Measurements from ENCODE around the gene STRAP. TPM values are rescaled to one million over a fixed set of nuclear protein-coding genes. Genes with fewer than 3 reads are reported as not detected.

Gene STRAP
- polyA plus RNA-seq, 1 of the 3 experiments (the other 2 are of a cell fraction) = 85.6 TPM

DNA sequence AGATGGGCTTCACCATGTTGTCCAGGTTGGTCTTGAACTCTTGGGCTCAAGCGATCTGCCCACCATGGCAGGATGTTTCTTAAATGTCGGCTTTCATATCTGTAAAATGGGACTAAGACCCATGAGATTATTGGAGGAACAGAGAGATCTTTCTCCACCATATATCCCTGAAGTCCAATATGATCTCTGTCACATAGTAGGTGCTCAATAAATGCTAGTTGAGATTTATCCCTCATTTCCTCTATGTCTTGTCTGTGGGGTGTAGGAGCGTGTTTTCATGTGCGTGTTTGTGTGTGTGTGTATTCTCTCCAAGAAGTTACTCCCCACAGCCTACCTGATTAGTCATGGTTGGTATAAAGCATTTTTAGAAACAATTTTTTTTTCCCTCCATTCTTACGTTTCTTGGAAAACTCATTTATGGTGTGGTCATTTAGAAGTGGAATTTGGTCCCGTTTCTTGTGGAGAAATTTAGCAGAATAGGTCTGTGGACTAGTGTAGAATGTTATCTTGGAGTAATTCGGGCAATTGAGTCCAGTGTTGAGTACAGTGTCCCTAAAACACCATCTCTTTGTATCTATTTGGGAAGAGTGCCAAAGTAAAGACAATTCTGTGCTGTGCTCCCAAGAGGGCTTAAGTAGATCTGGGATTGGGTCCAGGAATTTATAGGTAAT is 4.3 kb downstream of the STRAP start:
- no peaks in the 10 kb centered on the region for H3K27me3 ChIP-seq (ENCODE audit: insufficient read depth)
- POLR2A ChIA-PET = no interaction called here
- peaks cover 49 to 67% of the 10 kb centered on the region in 2 experiments for H3K36me3 ChIP-seq (replicated peaks in 1 of 2; ENCODE audit: control insufficient read depth in 1 of 2, insufficient read depth in 2 of 2, low read length in 1 of 2)
- no peak overlapping the region for H3K4me3 ChIP-seq (ENCODE audit: low read depth in 2 of 2, low read length in 1 of 2)
- CTCF ChIA-PET = interaction anchor here (5.1 kb wide), 1 partner anchor 13 kb away, joined by 31 read pairs; no protein-coding TSS in a partner anchor
- peaks cover 13% of the 10 kb centered on the region for H3F3A ChIP-seq (replicated peaks; ENCODE audit: insufficient read depth)
- DNase-seq = no peak
- peaks cover 5 to 23% of the 10 kb centered on the region in 2 experiments for H3K4me1 ChIP-seq (ENCODE audit: control insufficient read depth in 1 of 2, insufficient read depth in 2 of 2, low read depth in 1 of 2, low read length in 1 of 2)
- H3K9ac ChIP-seq = no peak overlapping the region
- H3K9me2 ChIP-seq = no peaks in the 10 kb centered on the region
- peak overlapping the region; percentile 6; the same call in 1 of the 2 replicates for H3K4me2 ChIP-seq
- 87% methylated on average over 7 of the region's 7 CpGs for WGBS (ENCODE audit: low lambda C conversion rate)
- H3K9me3 ChIP-seq = no peaks in the 10 kb centered on the region
- H3K79me2 ChIP-seq (ENCODE audit: insufficient read depth) = peaks cover 89% of the 10 kb centered on the region
- peaks cover 63% of the 10 kb centered on the region for H4K20me1 ChIP-seq (ENCODE audit: insufficient read depth)
- no peak overlapping the region for H2AFZ ChIP-seq (ENCODE audit: low read depth)
- TF ChIP-seq NRF1 (IDR thresholded peaks at IDR 0.05; ENCODE audit: low read depth, low read length) (no peak), RCOR1 (IDR thresholded peaks at IDR 0.05; ENCODE audit: low read length) (no peak), SIN3A (IDR thresholded peaks at IDR 0.05; ENCODE audit: borderline replicate concordance, low read depth, low read length) (no peak), FOXJ3 (CRISPR knock-in tag; IDR thresholded peaks at IDR 0.05) (no peak), MEF2A (IDR thresholded peaks at IDR 0.05; ENCODE audit: borderline replicate concordance, low read depth) (no peak), RXRA (IDR thresholded peaks at IDR 0.05; ENCODE audit: borderline replicate concordance, low read depth) (no peak), TCF12 (IDR thresholded peaks at IDR 0.05) (no peak), POLR2AphosphoS5 (IDR thresholded peaks at IDR 0.05; ENCODE audit: low read depth, low read length) (no peak), YY1 (IDR thresholded peaks at IDR 0.05; ENCODE audit: low read depth) (no peak), CHD2 (IDR thresholded peaks at IDR 0.05; ENCODE audit: low read length, partially characterized antibody) (no peak), FOXM1 (IDR thresholded peaks at IDR 0.05; ENCODE audit: low read depth) (no peak)
- TF ChIP-seq, protein P1, sequence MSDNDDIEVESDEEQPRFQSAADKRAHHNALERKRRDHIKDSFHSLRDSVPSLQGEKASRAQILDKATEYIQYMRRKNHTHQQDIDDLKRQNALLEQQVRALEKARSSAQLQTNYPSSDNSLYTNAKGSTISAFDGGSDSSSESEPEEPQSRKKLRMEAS (IDR thresholded peaks at IDR 0.05; ENCODE audit: low read depth) = no peak
- TF ChIP-seq, protein P2, sequence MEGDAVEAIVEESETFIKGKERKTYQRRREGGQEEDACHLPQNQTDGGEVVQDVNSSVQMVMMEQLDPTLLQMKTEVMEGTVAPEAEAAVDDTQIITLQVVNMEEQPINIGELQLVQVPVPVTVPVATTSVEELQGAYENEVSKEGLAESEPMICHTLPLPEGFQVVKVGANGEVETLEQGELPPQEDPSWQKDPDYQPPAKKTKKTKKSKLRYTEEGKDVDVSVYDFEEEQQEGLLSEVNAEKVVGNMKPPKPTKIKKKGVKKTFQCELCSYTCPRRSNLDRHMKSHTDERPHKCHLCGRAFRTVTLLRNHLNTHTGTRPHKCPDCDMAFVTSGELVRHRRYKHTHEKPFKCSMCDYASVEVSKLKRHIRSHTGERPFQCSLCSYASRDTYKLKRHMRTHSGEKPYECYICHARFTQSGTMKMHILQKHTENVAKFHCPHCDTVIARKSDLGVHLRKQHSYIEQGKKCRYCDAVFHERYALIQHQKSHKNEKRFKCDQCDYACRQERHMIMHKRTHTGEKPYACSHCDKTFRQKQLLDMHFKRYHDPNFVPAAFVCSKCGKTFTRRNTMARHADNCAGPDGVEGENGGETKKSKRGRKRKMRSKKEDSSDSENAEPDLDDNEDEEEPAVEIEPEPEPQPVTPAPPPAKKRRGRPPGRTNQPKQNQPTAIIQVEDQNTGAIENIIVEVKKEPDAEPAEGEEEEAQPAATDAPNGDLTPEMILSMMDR (IDR thresholded peaks at IDR 0.05) = no peak
- TF ChIP-seq, protein P3, sequence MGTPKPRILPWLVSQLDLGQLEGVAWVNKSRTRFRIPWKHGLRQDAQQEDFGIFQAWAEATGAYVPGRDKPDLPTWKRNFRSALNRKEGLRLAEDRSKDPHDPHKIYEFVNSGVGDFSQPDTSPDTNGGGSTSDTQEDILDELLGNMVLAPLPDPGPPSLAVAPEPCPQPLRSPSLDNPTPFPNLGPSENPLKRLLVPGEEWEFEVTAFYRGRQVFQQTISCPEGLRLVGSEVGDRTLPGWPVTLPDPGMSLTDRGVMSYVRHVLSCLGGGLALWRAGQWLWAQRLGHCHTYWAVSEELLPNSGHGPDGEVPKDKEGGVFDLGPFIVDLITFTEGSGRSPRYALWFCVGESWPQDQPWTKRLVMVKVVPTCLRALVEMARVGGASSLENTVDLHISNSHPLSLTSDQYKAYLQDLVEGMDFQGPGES (IDR thresholded peaks at IDR 0.05; ENCODE audit: low read depth, low read length) = no peak
- no peak overlapping the region for H3K27ac ChIP-seq (ENCODE audit: low read depth in 2 of 2, low read length in 1 of 2)

All from SK-N-SH (cell line).